Activated gamma-delta T cell (primary cell): ENCODE measurements around the gene STAG2.
"Not testable (repeated sequence)": the region's sequence is repeated elsewhere in the genome, so short reads cannot be mapped to it uniquely, and the experiment has no call there.

Experiments
- DNase-seq: peaks from one replicate; lab custom pipeline; 2025; lab: John Stamatoyannopoulos, UW
- total RNA-seq, 2 donors: gene quantifications; one replicate each; lab custom pipeline; 2026; lab: John Stamatoyannopoulos, UW

The STAG2 gene
- total RNA-seq: 433 to 506 reads per million in 2 donors

- peak; percentile 24 for DNase-seq
Measured at GRCh38 chrX:123961268-123962005, at the start of gene STAG2. Gene STAG2, plus strand, starts transcription at chrX:123961706. Its CDS starts 60,922 bp downstream, at chrX:124022628.

DNA sequence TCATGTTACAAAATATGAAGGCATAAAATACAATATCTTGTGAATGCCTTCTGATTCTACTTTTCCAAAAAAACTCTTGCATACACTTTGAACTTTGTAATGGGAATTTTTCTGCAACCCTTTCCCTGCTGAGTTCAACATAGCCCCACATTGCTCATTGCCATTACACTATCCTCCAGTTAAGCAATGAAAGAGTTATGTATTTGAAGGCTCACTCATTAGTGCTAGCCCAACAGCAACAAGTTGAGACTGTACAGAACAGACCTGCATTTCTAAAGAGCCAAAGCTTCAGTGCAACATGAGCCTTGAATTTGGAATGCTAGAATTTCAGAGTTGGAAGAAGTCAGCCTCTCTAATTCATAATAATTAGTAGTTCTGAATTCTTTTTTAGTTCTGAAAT lies 44.4 kb upstream of the STAG2 start:
- DNase-seq: no peak

DNA sequence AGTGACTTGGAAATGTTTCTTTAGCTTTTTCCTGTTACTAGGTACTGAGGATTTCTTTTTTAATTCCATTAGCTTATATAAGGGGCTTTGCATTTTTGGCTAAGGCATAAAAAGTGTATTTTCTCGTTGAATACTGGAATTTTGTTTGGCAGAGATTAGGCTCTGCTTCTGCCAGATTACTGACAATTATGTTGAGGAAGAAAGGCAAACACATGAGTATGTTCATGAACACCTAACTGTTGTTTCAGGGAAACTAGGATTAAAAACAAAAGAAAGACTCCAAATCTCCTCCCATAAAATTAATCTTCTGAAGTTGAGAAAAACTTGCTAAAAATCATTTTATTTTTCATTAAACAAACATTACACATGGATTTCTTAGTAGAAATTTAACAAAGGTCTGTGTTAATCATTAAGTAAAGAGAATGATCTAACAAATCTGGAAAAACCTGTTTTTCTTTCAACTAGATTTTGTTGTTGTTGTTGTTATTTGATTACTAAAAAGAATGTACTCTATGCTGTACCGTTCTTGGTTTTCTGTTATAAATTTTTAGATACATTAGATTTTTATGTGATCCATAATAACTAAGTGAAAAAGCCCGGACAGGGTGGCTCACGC lies 43.3 kb upstream of the STAG2 start:
- no peak for DNase-seq

DNA sequence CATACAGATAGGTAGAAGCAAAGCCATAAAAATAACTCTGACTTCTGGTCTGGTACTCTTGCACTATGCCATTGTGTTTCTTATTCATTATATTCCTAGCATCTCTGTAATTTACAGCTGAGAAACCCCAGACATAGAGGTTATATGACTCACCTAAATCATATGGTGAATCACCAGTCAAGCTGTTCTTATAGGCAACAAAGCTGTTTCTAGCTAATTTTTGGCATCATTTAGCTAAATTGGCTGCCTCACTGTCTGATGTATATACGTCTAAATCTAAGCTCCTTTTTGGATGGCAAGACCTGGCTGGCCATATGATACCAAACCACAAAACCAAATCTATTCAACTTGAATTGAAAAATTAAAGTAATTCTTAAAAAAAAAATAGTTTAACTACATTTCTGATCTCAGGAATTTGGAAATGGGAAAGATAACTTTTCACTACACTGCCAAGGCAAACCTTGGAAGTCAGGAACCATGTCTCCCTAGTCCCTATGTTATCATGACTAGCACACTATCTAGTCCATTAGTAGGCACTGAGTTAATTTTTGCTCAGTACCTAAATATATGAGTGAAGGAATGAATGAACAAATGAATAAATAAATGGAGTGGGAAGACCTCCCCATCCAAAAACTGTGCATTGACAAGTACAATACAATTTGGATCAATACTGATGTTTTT lies 41.3 kb upstream of the STAG2 start:
- no peak for DNase-seq

- no peak for DNase-seq
Measured at GRCh38 chrX:123923211-123923610, 38.3 kb upstream of the STAG2 start.

DNA sequence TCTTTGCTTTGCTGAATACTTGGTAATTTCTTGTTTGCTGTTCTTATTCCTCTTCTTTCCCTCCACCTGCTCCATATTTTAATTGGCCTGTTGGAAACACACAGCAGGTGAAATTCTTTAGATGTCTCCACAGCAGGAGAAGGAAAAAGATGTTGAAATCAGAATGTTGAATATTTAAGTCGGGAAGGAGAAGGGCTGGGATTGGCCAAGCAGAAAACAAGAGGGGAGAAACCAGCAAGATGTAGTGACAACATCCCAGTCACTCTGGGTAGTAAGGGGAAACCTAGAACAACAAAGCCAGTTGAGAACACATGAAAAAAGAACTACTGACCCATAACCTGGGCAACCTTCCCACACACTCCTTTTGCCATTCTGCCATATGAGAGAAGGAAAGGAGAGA lies 37.3 kb upstream of the STAG2 start:
- DNase-seq: no peak

- DNase-seq: no peak
Measured at GRCh38 chrX:123927845-123928244, 33.7 kb upstream of the STAG2 start.

DNA sequence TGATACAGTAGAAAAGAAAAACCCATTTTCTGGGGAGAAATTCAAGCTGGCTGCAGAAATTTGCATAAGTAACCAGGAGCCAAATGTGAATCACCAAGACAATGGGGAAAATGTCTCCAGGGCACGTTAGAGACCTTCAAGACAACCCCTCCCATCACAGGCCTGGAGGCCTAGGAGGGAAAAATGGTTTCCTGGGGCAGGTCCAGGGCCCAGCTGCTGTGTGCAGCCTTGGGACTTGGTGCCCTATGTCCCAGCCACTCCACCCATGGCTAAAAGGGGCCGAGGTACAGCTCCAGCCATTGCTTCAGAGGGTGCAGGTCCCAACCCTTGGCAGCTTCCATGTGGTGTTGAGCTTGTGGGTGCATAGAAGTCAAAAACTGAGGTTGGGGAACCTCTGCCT lies 29.5 kb upstream of the STAG2 start:
- not testable (repeated sequence) for DNase-seq

GRCh38 chrX:123943074-123943473 lies 18.4 kb upstream of the STAG2 start:
- no peak for DNase-seq

DNA sequence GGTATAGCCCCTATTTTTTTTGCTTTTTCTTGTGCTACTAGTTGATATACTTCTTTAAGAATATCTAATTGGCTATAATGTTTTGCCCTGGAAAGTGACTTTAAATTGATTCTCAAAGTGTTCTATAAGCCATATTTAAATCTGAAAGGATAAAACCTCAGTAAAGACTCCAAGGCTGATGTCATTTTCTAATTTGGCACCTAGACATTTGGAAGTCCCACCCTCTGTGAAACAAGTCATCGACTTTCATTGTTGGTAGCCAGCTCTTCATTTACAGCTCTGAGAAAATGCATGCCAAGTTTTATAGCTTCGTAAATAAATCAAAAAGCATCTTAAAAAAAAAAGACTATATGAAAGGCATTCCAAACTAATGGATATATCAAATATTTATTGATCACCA lies 18.0 kb upstream of the STAG2 start:
- no peak for DNase-seq

DNA sequence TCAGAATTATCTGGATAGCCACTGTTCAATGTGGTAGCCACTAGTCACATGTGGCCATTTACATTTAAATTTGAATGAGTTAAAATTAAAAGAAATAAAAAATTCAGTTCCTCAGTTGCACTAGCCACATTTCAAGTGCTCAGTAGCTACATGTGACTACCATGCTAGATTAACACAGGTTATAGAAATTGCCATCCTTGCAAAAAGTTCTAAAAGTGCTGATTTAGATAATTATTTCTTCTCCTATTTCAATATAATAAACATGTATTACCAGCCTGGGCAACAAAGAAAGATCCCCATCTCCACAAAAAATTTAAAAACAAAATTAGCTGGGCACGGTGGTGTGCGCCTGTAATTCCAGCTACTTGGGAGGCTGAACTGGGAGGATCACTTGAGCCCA lies 11.7 kb upstream of the STAG2 start:
- no peak for DNase-seq

DNA sequence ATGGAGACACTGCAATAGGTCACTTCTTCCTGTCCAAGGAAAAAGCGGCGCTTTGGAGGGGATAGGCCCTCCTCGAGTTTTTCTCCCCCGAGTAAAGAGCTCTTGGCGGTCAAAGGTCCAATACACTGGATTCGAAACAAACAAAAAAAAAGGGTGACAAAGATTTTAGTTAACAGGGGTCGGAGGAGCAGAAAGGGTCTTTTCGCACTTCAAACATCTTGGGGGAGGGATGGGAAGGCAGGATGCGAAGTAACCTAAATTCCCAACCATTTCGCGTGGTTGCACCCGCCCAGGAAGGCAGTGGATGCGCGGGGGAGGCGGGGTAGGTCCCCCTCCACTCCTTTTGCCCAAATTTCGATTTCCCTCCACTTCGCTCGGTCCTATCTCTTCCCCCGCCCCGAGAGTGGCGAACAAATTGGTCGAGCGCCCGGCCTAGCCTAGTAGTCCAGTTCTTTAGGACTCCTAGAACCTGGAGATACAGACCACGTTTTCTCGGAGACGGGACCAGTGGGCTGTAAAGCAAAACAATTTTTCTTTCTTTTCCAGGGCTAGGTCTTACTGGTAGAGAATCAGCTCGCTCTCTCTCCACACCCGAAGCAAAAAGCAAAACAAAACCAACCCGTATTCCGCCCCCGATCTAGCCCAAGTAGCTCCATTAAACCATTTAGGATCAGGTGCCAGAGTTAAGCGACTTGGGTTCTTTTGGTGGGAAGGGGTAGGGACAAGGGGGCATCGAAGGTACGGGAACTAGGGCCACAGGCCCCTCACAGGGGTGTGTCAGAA lies 2.0 kb upstream of the STAG2 start:
- no peak for DNase-seq

DNA sequence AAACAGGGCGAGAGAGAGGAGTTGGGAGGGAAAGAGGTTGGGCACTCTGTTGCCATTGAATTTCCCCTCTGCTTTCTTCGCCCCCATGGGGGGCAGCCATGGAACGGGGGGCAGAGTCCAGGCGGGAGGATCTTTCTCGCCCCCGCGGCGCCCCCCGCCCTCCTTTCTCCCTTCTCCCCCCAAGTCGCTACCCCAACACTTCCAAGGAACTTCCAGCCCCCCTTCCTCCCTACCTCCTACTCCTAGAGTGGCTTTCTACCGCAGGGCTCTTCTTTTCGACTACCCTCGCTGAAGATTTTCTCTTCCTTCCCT lies 594 bp upstream of the STAG2 start:
- no peak for DNase-seq

- DNase-seq: no peak
Measured at GRCh38 chrX:123962006-123962467, 531 bp downstream of the STAG2 start.

- peak; percentile 50 for DNase-seq
Measured at GRCh38 chrX:123962794-123963373, 1.4 kb downstream of the STAG2 start.

DNA sequence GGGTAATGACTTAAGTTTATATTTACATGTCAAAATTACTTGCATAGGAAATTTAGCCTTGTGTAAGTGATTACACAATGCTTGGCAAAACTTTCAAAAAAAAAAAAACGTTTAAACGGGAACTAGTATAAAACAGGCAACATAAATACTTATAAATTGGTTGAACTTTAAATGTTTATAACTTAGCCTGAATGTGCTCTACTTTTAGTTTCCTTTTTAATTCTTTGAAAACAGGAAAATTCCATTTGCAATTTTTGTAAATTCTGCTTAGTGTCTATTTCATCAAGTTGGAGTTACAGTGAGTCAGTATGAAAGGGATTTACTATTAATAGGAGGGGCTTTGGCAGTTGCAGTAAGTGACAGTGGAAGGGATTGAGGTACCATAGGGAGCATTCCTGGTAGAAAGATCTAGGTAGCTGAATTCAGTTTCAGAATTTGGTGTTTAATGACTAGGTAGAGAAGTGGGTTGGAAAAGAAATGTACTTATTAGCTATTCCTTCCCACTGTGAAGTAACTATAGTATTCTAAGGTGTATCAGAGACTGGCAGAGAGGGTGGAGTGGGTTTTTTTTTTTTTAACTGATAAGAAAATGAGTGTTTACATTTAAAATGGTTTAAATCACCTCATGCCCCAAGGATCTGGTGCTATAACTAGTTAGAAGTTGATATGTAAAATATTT lies 2.8 kb downstream of the STAG2 start:
- DNase-seq: no peak

GRCh38 chrX:123965712-123966111 lies 4.2 kb downstream of the STAG2 start:
- DNase-seq: no peak

DNA sequence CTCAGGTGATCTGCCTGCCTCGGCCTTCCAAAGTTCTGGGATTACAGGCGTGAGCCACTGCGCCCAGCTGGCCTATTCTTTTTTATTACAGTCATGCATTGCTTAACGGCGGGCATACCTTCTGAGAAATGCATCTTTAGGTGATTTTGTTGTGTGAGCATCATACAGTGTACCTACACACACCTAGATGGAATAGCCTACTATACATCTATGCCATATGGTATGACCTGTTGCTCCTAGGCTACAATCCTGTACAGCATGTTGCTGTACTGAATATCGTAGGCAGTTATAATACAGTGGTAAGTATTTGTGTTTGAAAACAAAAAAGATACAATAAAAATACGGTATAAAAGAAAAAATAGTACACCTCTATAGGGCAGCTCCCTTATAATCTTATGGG lies 6.0 kb downstream of the STAG2 start:
- DNase-seq: no peak

DNA sequence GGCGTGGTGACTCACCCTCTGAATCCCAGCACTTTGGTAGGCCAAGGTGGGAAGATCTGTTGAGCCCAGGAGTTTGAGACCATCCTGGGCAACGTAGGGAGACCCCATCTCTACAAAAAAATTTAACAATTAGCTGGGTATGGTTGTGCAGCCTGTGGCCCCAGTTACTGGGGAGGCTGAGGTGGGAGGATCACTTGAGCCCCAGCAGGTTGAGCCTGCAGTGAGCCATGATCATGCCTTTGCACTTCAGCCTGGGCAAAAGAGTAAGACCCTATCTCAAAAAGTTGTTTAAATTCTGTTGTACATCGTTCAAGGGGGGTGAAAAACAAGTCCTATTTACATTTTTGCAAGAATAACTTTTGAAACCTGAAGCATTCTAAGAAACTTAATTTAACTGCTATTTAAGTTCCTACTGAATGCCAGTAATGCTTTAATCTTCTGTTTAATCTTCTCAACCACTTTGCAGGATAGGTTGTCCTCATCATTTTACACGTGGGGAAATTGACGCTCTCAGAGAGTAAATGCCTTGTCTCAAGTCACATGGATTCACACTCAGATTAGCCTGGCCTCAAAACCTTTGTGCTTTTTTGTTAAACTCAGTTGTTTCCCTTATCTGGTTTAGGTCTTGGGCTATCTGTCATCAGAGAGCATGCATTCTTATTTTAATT lies 7.0 kb downstream of the STAG2 start:
- DNase-seq: no peak

GRCh38 chrX:123971982-123972381 lies 10.5 kb downstream of the STAG2 start:
- no peak for DNase-seq

- DNase-seq: no peak
Measured at GRCh38 chrX:123973921-123974320, 12.4 kb downstream of the STAG2 start.
